Tibial nerve (tissue), 4 donors: ENCODE results near the gene FHL1. TPM values are rescaled to one million over a fixed set of nuclear protein-coding genes. Genes with fewer than 3 reads are reported as not detected.

Experiments used
- DNase-seq, 2 donors: peaks; one replicate each; pipeline ENCODE4 v3.0.0-alpha.2; 2019; ENCODE audit warnings: low spot score in 2 of 2
- H3K27ac ChIP-seq, 4 donors: fragments of 200-600 bp; sonication (generic) in 3 of 4; one replicate each; pipeline ENCODE4 v1.5.1; 2017 to 2019; ENCODE audit warnings: mild to moderate bottlenecking in 1 of 4
- H3K27me3 ChIP-seq, 2 donors: fragments of 200-600 bp; sonication (generic) in 1 of 2; one replicate each; pipeline versions ENCODE4 v1.5.1 to v1.6.0; 2017 to 2019
- H3K36me3 ChIP-seq, 3 donors: fragments of 200-600 bp; sonication (generic); one replicate each; pipeline ENCODE4 v1.5.1; 2018 to 2019
- H3K4me1 ChIP-seq, 4 donors: fragments of 200-600 bp; sonication (generic) in 3 of 4; one replicate each; pipeline ENCODE4 v1.5.1; 2017 to 2019
- H3K4me3 ChIP-seq, 4 donors: fragments of 200-600 bp; sonication (generic) in 3 of 4; one replicate each; pipeline ENCODE4 v1.5.1; 2017 to 2019; ENCODE audit warnings: mild to moderate bottlenecking in 1 of 4, moderate library complexity in 1 of 4
- H3K9me3 ChIP-seq, 4 donors: fragments of 200-600 bp; sonication (generic) in 3 of 4; one replicate each; pipeline ENCODE4 v1.5.1; 2017 to 2019
- CTCF ChIP-seq, 5 experiments: fragments of 200-600 bp in 3 of 5; fragments of 450-650 bp in 2 of 5; sonication (generic) in 3 of 5; IDR thresholded peaks; one replicate each; pipeline ENCODE4 v1.5.1; 2016 to 2019; ENCODE audit warnings: antibody characterized with exemption in 5 of 5, mild to moderate bottlenecking in 3 of 5, moderate library complexity in 2 of 5
- EP300 ChIP-seq, 2 donors: sonication (generic); formaldehyde crosslinking; IDR thresholded peaks; one replicate each; pipeline ENCODE4 v1.6.1; 2017; ENCODE audit warnings: antibody characterized with exemption in 2 of 2, mild to moderate bottlenecking in 1 of 2
- POLR2A ChIP-seq, 2 donors: fragments of 450-650 bp; IDR thresholded peaks; one replicate each; pipeline ENCODE4 v1.6.1; 2017; ENCODE audit warnings: antibody characterized with exemption in 2 of 2, mild to moderate bottlenecking in 2 of 2, moderate library complexity in 2 of 2
- WGBS, 2 donors: methylation state at CpG; one replicate each; pipeline ENCODE4 v1.1.5; 2018; 5-methylcytosine and 5-hydroxymethylcytosine counted together
- total RNA-seq, 4 donors: library from RNA; depleted of rRNA; stranded (reverse); fragments of >200 nt; gene quantifications; one replicate each; pipeline ENCODE4 v1.1.0, GENCODE V29; 2016

FHL1 gene
- total RNA-seq, 4 donors from 2014 or later: 246 to 749 (median 333) TPM

GRCh38 chrX:136192135-136192534 is 44.8 kb downstream of the FHL1 start:
- WGBS, 2 donors: 67 to 96% methylated on average over 2 of the region's 2 CpGs
- Histone ChIP-seq H3K27me3 (peaks cover 0 to 5% of the 10 kb centered on the region in 2 donors), H3K4me1 (peaks cover 0 to 37% (median 2%) of the 10 kb centered on the region in 4 donors), H3K36me3 (no peaks in the 10 kb centered on the region), H3K9me3 (no peaks in the 10 kb centered on the region), H3K27ac (peak overlapping the region in 2 of 4 donors; percentile 33 to 41), H3K4me3 (no peak overlapping the region)
- DNase-seq: no peak
- TF ChIP-seq EP300 (IDR thresholded peaks at IDR 0.05): no peak
- no peak for TF ChIP-seq CTCF (IDR thresholded peaks at IDR 0.05)
- no peak for TF ChIP-seq POLR2A (IDR thresholded peaks at IDR 0.05)

- Histone ChIP-seq H3K36me3 (no peaks in the 10 kb centered on the region), H3K27me3 (peaks cover 0 to 5% of the 10 kb centered on the region in 2 donors), H3K4me1 (peaks cover 0 to 37% (median 2%) of the 10 kb centered on the region in 4 donors), H3K27ac (peak overlapping the region in 2 of 4 donors; percentile 33 to 41), H3K4me3 (no peak overlapping the region), H3K9me3 (no peaks in the 10 kb centered on the region)
- TF ChIP-seq EP300 (IDR thresholded peaks at IDR 0.05): no peak
- TF ChIP-seq CTCF (IDR thresholded peaks at IDR 0.05): no peak
- WGBS, 2 donors: 51 to 53% methylated on average over 3 of the region's 3 CpGs
- no peak for DNase-seq
Observed at GRCh38 chrX:136192839-136193414, 45.6 kb downstream of the FHL1 start.

- H3K4me1 ChIP-seq: peaks cover 0 to 40% (median 2%) of the 10 kb centered on the region in 4 donors
- no peaks in the 10 kb centered on the region for H3K36me3 ChIP-seq
- DNase-seq: no peak
- peaks cover 0 to 5% of the 10 kb centered on the region in 2 donors for H3K27me3 ChIP-seq
- WGBS, 2 donors: 54 to 63% methylated on average over 4 of the region's 4 CpGs
- no peak for TF ChIP-seq CTCF (IDR thresholded peaks at IDR 0.05)
- no peak for TF ChIP-seq EP300 (IDR thresholded peaks at IDR 0.05)
- no peak for TF ChIP-seq POLR2A (IDR thresholded peaks at IDR 0.05)
- no peak overlapping the region for H3K4me3 ChIP-seq
- H3K27ac ChIP-seq: no peak overlapping the region
- no peaks in the 10 kb centered on the region for H3K9me3 ChIP-seq
Observed at GRCh38 chrX:136193771-136194170, 46.4 kb downstream of the FHL1 start.

GRCh38 chrX:136194536-136194935 is 47.2 kb downstream of the FHL1 start:
- no peaks in the 10 kb centered on the region for H3K9me3 ChIP-seq
- 74 to 100% methylated on average over 2 of the region's 2 CpGs for WGBS, 2 donors
- peaks cover 0 to 44% (median 2%) of the 10 kb centered on the region in 4 donors for H3K4me1 ChIP-seq
- H3K27me3 ChIP-seq: peaks cover 0 to 5% of the 10 kb centered on the region in 2 donors
- no peaks in the 10 kb centered on the region for H3K36me3 ChIP-seq
- no peak for TF ChIP-seq CTCF (IDR thresholded peaks at IDR 0.05)
- TF ChIP-seq POLR2A (IDR thresholded peaks at IDR 0.05): no peak
- TF ChIP-seq EP300 (IDR thresholded peaks at IDR 0.05): no peak
- no peak for DNase-seq
- no peak overlapping the region for H3K4me3 ChIP-seq
- H3K27ac ChIP-seq: no peak overlapping the region

GRCh38 chrX:136195247-136195646 is 47.9 kb downstream of the FHL1 start:
- DNase-seq: no peak
- Histone ChIP-seq H3K9me3 (no peaks in the 10 kb centered on the region), H3K4me1 (peaks cover 0 to 37% (median 2%) of the 10 kb centered on the region in 4 donors), H3K27ac (peak overlapping the region in 1 of 4 donors; percentile 63), H3K27me3 (peaks cover 0 to 5% of the 10 kb centered on the region in 2 donors), H3K36me3 (no peaks in the 10 kb centered on the region), H3K4me3 (no peak overlapping the region)
- 39 to 64% methylated on average over 4 of the region's 4 CpGs for WGBS, 2 donors
- no peak for TF ChIP-seq EP300 (IDR thresholded peaks at IDR 0.05)
- no peak for TF ChIP-seq POLR2A (IDR thresholded peaks at IDR 0.05)
- TF ChIP-seq CTCF (IDR thresholded peaks at IDR 0.05): no peak
